Astrocyte (in vitro differentiated cells and primary cell): Measurements from ENCODE around the gene FAHD2B.
"Not testable (repeated sequence)": the region's sequence is repeated elsewhere in the genome, so short reads cannot be mapped to it uniquely, and the experiment has no call there.

ENCODE experiments used
- EZH2 ChIP-seq: IDR thresholded peaks from 2 replicates; pipeline ENCODE4 v1.6.1; 2012; ENCODE audit warnings: mild to moderate bottlenecking, low read length, inconsistent platforms; ENCODE audit not compliant: insufficient read depth
- TF ChIP-seq, protein P1 (sequence below): IDR thresholded peaks from 2 replicates; pipeline ENCODE4 v1.5.1; 2011; ENCODE audit warnings: low read depth, mild to moderate bottlenecking, inconsistent platforms, low read length, moderate library complexity; ENCODE audit not compliant: insufficient read depth

DNA sequence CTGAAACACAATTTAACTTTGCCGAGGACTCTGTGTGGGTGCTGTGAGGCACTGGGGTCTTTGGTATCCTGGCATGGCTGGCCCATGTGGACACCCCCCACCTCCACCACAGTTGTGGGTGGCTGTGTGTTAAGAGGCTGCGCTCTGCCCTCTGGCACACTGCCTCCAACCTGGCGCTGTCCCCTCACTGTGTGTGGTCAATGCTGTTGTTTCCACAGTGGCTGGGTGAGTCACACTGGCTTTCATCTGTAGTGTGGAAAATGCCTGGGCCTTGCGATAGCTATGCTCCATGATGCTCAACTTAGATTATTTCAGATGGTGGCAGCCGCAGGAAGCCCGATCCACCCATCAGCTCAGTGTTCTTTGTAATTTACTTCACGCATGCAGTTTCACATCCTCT is 9.6 kb downstream of the FAHD2B start:
- TF ChIP-seq, protein P1, sequence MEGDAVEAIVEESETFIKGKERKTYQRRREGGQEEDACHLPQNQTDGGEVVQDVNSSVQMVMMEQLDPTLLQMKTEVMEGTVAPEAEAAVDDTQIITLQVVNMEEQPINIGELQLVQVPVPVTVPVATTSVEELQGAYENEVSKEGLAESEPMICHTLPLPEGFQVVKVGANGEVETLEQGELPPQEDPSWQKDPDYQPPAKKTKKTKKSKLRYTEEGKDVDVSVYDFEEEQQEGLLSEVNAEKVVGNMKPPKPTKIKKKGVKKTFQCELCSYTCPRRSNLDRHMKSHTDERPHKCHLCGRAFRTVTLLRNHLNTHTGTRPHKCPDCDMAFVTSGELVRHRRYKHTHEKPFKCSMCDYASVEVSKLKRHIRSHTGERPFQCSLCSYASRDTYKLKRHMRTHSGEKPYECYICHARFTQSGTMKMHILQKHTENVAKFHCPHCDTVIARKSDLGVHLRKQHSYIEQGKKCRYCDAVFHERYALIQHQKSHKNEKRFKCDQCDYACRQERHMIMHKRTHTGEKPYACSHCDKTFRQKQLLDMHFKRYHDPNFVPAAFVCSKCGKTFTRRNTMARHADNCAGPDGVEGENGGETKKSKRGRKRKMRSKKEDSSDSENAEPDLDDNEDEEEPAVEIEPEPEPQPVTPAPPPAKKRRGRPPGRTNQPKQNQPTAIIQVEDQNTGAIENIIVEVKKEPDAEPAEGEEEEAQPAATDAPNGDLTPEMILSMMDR: not testable (repeated sequence)
- not testable (repeated sequence) for TF ChIP-seq EZH2
